WI38 (cell line): ENCODE results near the gene ELMOD2.

Source experiments
- H3K4me3 ChIP-seq: 2 replicates; pipeline ENCODE4 v1.5.1; 2011; ENCODE audit warnings: low read depth, mild to moderate bottlenecking, control low read depth, low read length
- TF ChIP-seq, protein P1 (sequence below): IDR thresholded peaks from 2 replicates; pipeline ENCODE4 v1.5.1; 2012; ENCODE audit warnings: low read depth, mild to moderate bottlenecking, control low read depth, low read length

The ELMOD2 gene, protein sequence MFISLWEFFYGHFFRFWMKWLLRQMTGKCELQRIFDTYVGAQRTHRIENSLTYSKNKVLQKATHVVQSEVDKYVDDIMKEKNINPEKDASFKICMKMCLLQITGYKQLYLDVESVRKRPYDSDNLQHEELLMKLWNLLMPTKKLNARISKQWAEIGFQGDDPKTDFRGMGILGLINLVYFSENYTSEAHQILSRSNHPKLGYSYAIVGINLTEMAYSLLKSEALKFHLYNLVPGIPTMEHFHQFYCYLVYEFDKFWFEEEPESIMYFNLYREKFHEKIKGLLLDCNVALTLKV

DNA sequence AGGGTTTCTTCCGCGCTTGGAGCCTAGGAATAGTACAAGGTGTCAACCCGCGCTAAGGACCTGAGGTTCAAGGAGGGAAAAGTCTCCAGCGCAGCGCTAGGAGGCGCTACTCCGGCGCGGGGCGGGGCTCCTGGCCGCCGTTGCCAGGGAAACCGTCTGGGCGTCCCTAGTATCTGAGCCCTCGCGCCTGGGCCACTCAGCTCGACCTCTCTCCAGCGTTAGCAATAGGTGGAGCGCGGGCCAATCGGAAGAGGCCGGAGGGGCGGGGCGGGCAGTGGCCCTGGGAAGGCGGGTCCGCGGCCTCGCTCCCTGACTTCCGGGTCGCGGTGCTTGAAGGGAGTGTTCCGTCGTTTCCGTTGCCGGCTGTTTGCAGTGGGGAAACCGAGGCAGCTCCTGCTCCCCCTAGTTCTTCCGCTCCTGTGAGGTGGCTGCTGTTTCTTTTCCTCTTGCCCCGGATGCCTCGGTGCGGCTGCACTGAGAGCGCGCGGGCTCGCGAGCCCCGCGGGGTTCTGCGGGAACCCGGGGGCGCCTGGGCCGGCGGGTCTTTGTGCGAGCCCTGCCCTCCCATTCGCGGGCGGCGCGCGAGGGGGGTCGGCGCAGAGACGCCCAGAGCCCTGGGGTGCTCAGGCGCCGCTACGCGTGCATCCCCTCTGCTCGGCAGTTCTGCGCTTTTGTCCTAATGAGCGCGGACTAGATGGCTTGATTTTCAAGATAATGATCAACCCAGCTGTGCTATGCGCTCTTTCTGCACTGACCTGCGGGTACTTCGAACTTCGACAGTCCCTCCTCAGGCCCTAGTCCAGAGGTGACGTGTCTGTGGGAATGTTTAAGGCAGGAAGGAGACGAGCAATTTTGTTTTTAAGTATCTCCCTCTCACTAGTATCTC is at the start of gene ELMOD2:
TSS of gene ELMOD2 (plus strand) at position 312 of the 886 bp plus-strand sequence. CDS start 1,261 bp downstream, outside the sequence.
- peak within 1 kb of the TSS; percentile 86 for H3K4me3 ChIP-seq
- TF ChIP-seq, protein P1, sequence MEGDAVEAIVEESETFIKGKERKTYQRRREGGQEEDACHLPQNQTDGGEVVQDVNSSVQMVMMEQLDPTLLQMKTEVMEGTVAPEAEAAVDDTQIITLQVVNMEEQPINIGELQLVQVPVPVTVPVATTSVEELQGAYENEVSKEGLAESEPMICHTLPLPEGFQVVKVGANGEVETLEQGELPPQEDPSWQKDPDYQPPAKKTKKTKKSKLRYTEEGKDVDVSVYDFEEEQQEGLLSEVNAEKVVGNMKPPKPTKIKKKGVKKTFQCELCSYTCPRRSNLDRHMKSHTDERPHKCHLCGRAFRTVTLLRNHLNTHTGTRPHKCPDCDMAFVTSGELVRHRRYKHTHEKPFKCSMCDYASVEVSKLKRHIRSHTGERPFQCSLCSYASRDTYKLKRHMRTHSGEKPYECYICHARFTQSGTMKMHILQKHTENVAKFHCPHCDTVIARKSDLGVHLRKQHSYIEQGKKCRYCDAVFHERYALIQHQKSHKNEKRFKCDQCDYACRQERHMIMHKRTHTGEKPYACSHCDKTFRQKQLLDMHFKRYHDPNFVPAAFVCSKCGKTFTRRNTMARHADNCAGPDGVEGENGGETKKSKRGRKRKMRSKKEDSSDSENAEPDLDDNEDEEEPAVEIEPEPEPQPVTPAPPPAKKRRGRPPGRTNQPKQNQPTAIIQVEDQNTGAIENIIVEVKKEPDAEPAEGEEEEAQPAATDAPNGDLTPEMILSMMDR, result peak; percentile 83

DNA sequence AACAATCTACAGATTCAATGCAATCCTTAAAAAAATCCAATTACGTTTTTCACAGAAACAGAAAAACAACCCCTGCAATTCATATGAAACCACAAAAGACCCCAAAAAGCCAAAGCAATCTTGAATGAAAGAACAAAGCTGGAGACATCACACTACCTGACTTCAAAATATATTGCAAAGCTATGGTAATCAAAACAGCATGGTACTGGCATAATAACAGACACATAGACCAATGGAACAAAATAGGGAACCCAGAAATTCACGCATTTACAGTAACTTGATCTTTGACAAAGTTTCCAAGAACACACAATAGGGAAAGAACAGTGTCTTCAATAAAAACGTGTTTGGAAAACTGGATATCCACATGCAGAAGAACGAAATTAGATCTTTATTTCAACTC is 40.5 kb upstream of the ELMOD2 start:
- TF ChIP-seq, protein P1, result no peak
- no peak overlapping the region for H3K4me3 ChIP-seq

DNA sequence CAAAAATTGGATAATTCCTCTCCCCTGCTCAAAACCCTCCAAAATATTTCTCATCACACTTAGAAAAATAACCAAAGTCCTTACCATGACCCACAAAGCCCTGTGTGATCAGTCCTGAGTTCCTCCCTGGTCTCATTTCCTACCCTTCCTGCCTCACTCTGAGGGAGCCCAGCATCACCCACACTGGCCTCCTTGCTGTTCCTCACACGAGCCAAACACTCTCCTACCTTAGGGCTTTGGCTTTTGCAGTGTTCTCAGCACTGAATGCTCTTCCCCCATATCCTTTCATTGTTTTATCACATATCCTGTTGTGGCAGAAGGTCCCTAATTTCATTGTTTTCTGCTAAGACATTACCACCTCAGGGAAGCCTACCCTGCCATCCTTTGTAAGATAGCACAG is 38.0 kb upstream of the ELMOD2 start:
- TF ChIP-seq, protein P1, result no peak
- no peak overlapping the region for H3K4me3 ChIP-seq

DNA sequence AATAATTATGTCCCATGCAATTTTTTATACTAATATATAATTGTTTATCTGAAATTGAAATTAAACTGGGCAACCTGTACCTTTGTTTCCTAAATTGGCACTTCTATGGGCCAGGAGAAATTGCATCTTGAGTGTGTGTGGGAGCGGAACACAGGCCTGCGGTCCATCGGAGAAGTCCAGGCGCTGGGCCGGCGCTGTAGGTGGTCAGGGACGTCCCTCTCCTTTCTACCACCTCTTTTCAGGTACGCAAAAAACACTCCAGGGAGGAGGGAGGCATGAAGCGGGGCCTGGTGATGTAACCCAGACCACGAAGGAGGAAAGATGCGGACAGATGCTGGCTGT is 26.6 kb upstream of the ELMOD2 start:
- TF ChIP-seq, protein P1, result no peak
- no peak overlapping the region for H3K4me3 ChIP-seq

DNA sequence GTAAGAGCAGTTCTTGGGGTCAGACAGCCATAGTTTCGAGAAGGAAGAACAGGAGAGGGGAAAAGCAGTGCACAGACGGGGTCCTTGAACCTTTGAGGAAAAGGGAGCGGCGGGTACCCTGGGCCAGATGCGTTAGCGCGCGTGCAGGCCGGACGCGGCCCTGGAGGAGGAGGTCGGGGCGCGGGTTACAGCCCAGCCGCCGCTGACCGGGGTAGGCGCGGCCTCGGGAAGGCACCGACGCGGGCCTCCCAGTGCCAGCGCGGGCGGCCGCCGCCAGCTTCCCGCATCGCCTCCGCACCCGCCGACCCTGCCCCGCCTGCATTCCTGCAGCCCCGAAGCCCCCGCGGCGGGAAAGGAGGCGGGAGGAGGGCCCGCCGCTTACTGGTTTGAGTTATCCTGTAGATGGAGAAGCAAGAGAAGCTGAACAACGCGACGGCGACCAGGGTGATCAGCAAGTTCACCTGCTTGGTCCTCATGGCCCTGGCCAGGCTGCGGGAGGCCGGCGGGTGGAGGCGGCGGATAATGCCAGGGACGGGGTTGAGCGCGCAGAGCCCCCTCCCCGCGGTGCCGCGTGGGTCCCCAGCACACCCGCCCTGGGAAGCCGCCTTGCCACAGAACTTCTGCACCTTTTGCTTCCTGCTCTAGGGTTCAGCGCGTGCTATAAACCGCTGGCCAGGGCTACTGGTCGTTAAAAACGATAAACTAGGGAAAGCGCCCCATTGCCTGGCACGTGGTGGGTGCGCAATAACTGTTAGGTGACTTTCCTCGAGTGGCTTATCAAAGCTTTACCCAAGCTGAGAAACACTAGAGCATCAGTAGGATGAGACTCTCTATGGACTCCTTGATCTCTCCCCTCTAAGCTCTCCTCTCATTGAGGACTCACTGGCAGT is 26.0 kb upstream of the ELMOD2 start, which contains the start of gene MGAT4D:
TSS of gene MGAT4D (minus strand) at position 547 of the 890 bp plus-strand sequence. CDS start at position 476, 71 bp downstream.
- no peak within 1 kb of the TSS for H3K4me3 ChIP-seq
- TF ChIP-seq, protein P1, result no peak

DNA sequence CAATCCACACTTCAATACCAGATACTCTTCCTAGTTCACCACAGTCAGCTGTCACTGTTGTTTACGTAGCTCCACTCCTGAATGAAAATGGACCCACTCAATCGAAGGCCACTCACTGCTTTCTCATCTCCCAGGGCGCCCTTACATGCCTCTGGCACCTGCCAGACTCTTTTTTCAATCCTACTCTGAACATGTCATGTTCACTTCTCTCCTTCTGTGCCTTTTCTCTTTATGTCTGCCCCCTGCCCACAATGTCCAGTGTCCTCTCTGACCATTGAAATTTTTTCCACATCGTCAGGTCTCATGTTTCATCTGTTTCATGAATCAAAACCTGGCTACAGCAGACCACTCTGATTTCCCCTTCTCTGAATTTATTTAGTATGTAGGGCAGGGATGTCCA is 24.6 kb upstream of the ELMOD2 start:
- no peak overlapping the region for H3K4me3 ChIP-seq
- TF ChIP-seq, protein P1, result no peak
